Psoas muscle (tissue), 8 donors: ENCODE results near the gene CCNI. TPM values are rescaled to one million over a fixed set of nuclear protein-coding genes. Genes with fewer than 3 reads are reported as not detected.

Experiments used
- ATAC-seq, 4 donors: fragments of 200-7000 bp; cut with Tn5 transposase; one replicate each; pipeline ENCODE4 v1.9.1; 2020; ENCODE audit warnings: moderate library complexity in 3 of 4, mild to moderate bottlenecking in 2 of 4
- DNase-seq, 2 donors: peaks; one replicate each; pipeline ENCODE4 v3.0.0-alpha.2; 2020
- H3K27ac ChIP-seq: fragments of 200-600 bp; one replicate; pipeline ENCODE4 v1.8.0; 2022
- H3K27me3 ChIP-seq, 3 donors: fragments of 200-600 bp in 1 of 3; one replicate each; pipeline versions ENCODE4 v1.6.1 to v1.8.0; 2013 to 2022; ENCODE audit warnings: low read length in 2 of 3, mild to moderate bottlenecking in 2 of 3, moderate library complexity in 1 of 3; ENCODE audit not compliant: insufficient read depth in 3 of 3
- H3K36me3 ChIP-seq, 2 donors: fragments of 200-600 bp in 1 of 2; one replicate each; pipeline versions ENCODE4 v1.6.1 to v1.8.0; 2013 to 2022; ENCODE audit warnings: low read depth in 1 of 2, mild to moderate bottlenecking in 1 of 2, moderate library complexity in 1 of 2; ENCODE audit not compliant: insufficient read depth in 1 of 2
- H3K4me1 ChIP-seq: fragments of 200-600 bp; one replicate; pipeline ENCODE4 v1.8.0; 2022
- H3K4me3 ChIP-seq: fragments of 200-600 bp; one replicate; pipeline ENCODE4 v1.8.0; 2022; ENCODE audit warnings: mild to moderate bottlenecking
- H3K9me3 ChIP-seq: fragments of 200-600 bp; one replicate; pipeline ENCODE4 v1.8.0; 2022
- CTCF ChIP-seq: fragments of 200-600 bp; IDR thresholded peaks from one replicate; pipeline ENCODE4 v1.8.0; 2022; ENCODE audit warnings: antibody characterized with exemption
- WGBS, 3 donors: extraction: QIAGEN DNeasy Blood & Tissue Kit; methylation state at CpG; one replicate each; pipeline versions ENCODE4 v1.1.6 to v1.1.7; 2013; 5-methylcytosine and 5-hydroxymethylcytosine counted together
- intact Hi-C, 2 donors: fragments of 100-400 bp; cut with DNase I; formaldehyde crosslinking; loops; one replicate each; pipeline versions ENCODE4 v1.11.0 to v1.14.2; 2022
- polyA plus RNA-seq, 3 donors: library from polyadenylated mRNA; stranded (reverse); fragments of 200-250 nt; gene quantifications; one replicate each; pipeline ENCODE4 v1.2.3, GENCODE V29; 2013
- total RNA-seq, 4 donors: library from RNA; stranded (reverse); fragmentation: NEBNext Ultra II Directional in 2 of 4; extraction: Animal tissue kit (Norgen Biotek cat#: 25700) in 2 of 4; gene quantifications; one replicate each; pipeline versions ENCODE4 v1.2.1 to v1.2.4, GENCODE V29; 2021 to 2023
- donor health status: healthy with polysubstance abuse.
- donor health status: DM: no; HTN: no; CAD: no; lungs with moderate emphysema.
- donor health status: Bipolar disorder and iron deficiency.
- donor health status: healthy.
- donor health status: DM: yes; HTN: yes; CAD: no.
- donor health status: DM: no; HTN: no; CAD: no.
- donor health status: DM: no; HTN: no; CAD: no.
- donor health status: DM: yes; HTN: yes; CAD: no.

Gene CCNI
- total and polyA plus RNA-seq, 7 donors = 82.1 to 182 (median 147) TPM

GRCh38 chr4:77121736-77122240, 46.0 kb upstream of the CCNI start:
- Histone ChIP-seq H3K27ac (no peak overlapping the region), H3K9me3 (no peaks in the 10 kb centered on the region), H3K4me3 (no peak overlapping the region), H3K4me1 (no peaks in the 10 kb centered on the region), H3K27me3 (no peaks in the 10 kb centered on the region), H3K36me3 (no peaks in the 10 kb centered on the region)
- 55 to 77% (median 59%) methylated on average over 5 of the region's 5 CpGs for WGBS, 3 donors
- ATAC-seq (no peak), DNase-seq (no peak)
- intact Hi-C loops = no loop called here
- no peak for TF ChIP-seq CTCF

- H3K36me3 ChIP-seq = no peaks in the 10 kb centered on the region
- DNase-seq = no peak
- no peaks in the 10 kb centered on the region for H3K9me3 ChIP-seq
- no peaks in the 10 kb centered on the region for H3K4me1 ChIP-seq
- no peak overlapping the region for H3K4me3 ChIP-seq
- no peaks in the 10 kb centered on the region for H3K27me3 ChIP-seq
- intact Hi-C loops = no loop called here
- WGBS, 3 donors = 91 to 94% (median 92%) methylated on average over 8 of the region's 8 CpGs
- no peak overlapping the region for H3K27ac ChIP-seq
- no peak for ATAC-seq
- no peak for TF ChIP-seq CTCF
Measured at GRCh38 chr4:77120886-77121508, 45.2 kb upstream of the CCNI start.

GRCh38 chr4:77117721-77118120, 41.9 kb upstream of the CCNI start:
- DNase-seq (no peak), ATAC-seq (no peak)
- intact Hi-C loops = no loop called here
- Histone ChIP-seq H3K36me3 (no peaks in the 10 kb centered on the region), H3K4me1 (no peaks in the 10 kb centered on the region), H3K9me3 (no peaks in the 10 kb centered on the region), H3K27me3 (no peaks in the 10 kb centered on the region), H3K27ac (no peak overlapping the region), H3K4me3 (no peak overlapping the region)
- TF ChIP-seq CTCF = no peak

- no peak overlapping the region for H3K27ac ChIP-seq
- ATAC-seq (no peak), DNase-seq (no peak)
- intact Hi-C loops = no loop called here
- no peak overlapping the region for H3K4me3 ChIP-seq
- H3K9me3 ChIP-seq = no peaks in the 10 kb centered on the region
- H3K4me1 ChIP-seq = no peaks in the 10 kb centered on the region
- no peak for TF ChIP-seq CTCF
- WGBS, 3 donors = 93 to 96% (median 95%) methylated on average over 27 to 29 of the region's 29 CpGs
- H3K36me3 ChIP-seq = no peaks in the 10 kb centered on the region
- H3K27me3 ChIP-seq = no peaks in the 10 kb centered on the region
Measured at GRCh38 chr4:77113069-77113468, 37.3 kb upstream of the CCNI start.

GRCh38 chr4:77110730-77111129, 34.9 kb upstream of the CCNI start:
- ATAC-seq (no peak), DNase-seq (no peak)
- no peaks in the 10 kb centered on the region for H3K27me3 ChIP-seq
- no peaks in the 10 kb centered on the region for H3K36me3 ChIP-seq
- H3K4me1 ChIP-seq = no peaks in the 10 kb centered on the region
- 88 to 100% (median 94%) methylated on average over 1 of the region's 1 CpG for WGBS, 3 donors
- intact Hi-C loops = no loop called here
- no peak overlapping the region for H3K4me3 ChIP-seq
- no peak for TF ChIP-seq CTCF
- H3K27ac ChIP-seq = no peak overlapping the region
- H3K9me3 ChIP-seq = no peaks in the 10 kb centered on the region
